HG02642 (cell line): Measurements from ENCODE around the gene SCLT1.

Experiments
- ATAC-seq: cut with Tn5 transposase; IDR thresholded peaks from one replicate; pipeline ENCODE4 v1.9.1; 2021; ENCODE audit warnings: mild to moderate bottlenecking; ENCODE audit not compliant: unreplicated experiment, poor library complexity

Gene SCLT1

DNA sequence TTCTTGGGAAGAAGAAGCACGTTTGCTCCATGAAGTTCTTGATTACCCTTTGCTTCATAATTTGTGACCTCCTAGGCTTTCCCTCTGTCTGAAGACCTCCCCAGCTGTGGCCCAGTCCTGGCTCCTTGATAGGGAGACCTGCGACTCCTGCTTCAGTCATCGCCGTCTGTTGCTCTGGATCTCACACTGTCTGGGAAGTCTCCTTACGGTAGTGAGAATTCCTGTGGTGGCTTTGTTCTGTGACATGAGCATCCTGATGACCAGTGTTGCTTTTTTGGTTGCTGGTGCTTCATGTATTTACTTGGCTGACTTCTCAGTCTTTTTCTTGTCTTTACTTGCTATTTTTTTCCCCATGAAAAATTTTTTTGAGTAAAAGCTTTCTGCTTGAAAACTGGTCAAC lies 239.6 kb downstream of the SCLT1 start:
- ATAC-seq: no peak

DNA sequence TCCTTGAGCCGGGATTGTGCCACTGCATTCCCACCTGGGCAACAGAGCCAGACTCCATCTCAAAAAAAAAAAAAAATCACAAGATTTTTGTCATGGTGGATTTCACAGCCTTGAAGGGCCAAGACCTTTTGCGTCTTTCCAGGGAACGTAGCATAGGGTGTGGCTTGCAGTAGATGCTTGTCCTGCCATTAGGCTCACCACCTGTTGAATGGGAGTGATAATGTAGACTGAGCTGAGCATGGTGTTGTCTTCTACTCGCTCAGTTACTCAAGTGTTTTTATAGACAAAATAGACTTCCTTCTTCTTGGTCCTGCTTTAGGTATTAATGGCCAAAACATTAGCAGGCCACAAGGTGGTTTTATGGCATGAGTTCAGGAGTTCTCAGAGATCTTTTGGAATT lies 243.1 kb downstream of the SCLT1 start:
- ATAC-seq: no peak

GRCh38 chr4:128848461-128848860 lies 244.9 kb downstream of the SCLT1 start:
- ATAC-seq: no peak

- ATAC-seq: no peak
Measured at GRCh38 chr4:128847082-128847724, 246.1 kb downstream of the SCLT1 start.

GRCh38 chr4:128846063-128846462 lies 247.3 kb downstream of the SCLT1 start:
- ATAC-seq: no peak

- ATAC-seq: no peak
Measured at GRCh38 chr4:128844931-128845330, 248.4 kb downstream of the SCLT1 start.

DNA sequence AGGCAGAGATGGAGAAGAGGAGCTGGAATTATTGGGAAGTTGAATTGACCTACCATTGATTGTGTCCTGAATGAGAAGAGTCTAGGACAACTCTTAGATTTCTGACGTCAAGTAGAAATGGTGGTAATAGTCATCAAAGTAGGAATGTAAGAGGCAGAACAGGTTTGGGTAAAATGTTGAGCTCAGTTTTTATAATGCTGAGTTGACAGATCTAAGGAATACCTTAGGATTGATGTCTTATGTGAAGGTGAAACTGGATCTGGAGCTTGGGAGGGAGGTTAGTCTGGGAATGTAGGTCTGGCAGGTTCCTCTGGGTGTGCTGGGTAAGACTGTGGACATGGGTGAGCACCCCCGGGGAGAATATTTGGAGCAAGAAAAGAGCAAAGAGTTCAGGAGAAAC lies 251.9 kb downstream of the SCLT1 start:
- no peak for ATAC-seq

GRCh38 chr4:128840711-128841318 lies 252.5 kb downstream of the SCLT1 start:
- no peak for ATAC-seq

- ATAC-seq: no peak
Measured at GRCh38 chr4:128837679-128838078, 255.7 kb downstream of the SCLT1 start.

- ATAC-seq: no peak
Measured at GRCh38 chr4:128837198-128837597, 256.1 kb downstream of the SCLT1 start.

GRCh38 chr4:128835498-128836222 lies 257.7 kb downstream of the SCLT1 start:
- ATAC-seq: no peak
